Measurements from ENCODE around the gene SPATA3. TPM values are rescaled to one million over a fixed set of nuclear protein-coding genes. Genes with fewer than 3 reads are reported as not detected.

Gene SPATA3
- polyA plus RNA-seq, 3 donors = not detected

DNA sequence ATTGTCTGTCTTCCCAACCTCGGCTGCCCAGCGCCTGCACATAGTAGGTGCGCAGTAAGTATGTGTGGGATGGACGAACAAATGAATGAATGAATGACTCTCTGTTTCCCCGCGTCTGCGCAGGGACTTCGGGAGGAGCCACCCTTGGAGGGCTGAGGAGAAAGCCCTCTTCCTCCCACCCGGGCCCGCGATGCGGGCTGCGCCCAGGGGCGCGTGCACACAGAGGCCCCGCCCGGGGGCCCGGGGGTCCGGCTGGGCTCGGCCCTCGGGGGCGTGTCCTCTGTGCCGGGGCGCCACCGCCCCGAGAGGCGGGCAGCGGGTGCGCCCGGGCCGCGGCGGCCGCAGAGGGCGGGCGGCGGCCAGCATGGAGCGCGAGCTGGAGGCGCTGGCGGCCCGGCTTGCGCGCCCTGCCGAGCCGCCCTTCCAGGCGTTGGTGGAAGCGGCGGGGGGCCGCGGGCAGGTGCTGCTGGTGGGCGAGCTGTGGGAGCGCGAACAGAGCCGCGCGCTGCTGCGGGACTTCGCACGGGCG, 41.3 kb downstream of the SPATA3 start, which contains the start of gene C2orf72:
TSS of gene C2orf72 (plus strand) at position 322 of the 529 bp plus-strand sequence. CDS start at position 365, 43 bp downstream.
- no peaks in the 10 kb centered on the region for H3K36me3 Mint-ChIP-seq
- H3K4me1 Mint-ChIP-seq = peaks cover 4% of the 10 kb centered on the region
- no peak within 1 kb of the TSS for H2AFZ ChIP-seq (ENCODE audit: insufficient read depth, low read depth, low read length, poor library complexity, severe bottlenecking)
- H3K79me2 ChIP-seq (ENCODE audit: insufficient read depth, low read length) = no peaks in the 10 kb centered on the region
- H3K4me1 ChIP-seq (ENCODE audit: control insufficient read depth in 1 of 2, insufficient read depth in 2 of 2, low read length in 2 of 2) = peaks cover 0 to 2% of the 10 kb centered on the region in 2 donors
- peaks cover 36 to 56% of the 10 kb centered on the region in 2 donors for H3K27me3 ChIP-seq (ENCODE audit: control insufficient read depth in 2 of 2, insufficient read depth in 2 of 2, low read length in 2 of 2)
- no peak within 1 kb of the TSS for H3K4me3 ChIP-seq (replicated peaks in 1 of 3; ENCODE audit: low read depth in 2 of 3, low read length in 3 of 3)
- H3K27ac ChIP-seq (ENCODE audit: low read depth in 1 of 2, low read length in 2 of 2) = no peak within 1 kb of the TSS
- peak within 1 kb of the TSS; percentile 24 to 89 for H3K4me3 Mint-ChIP-seq
- peaks cover 0 to 10% (median 2%) of the 10 kb centered on the region in 7 donors for H3K9me3 Mint-ChIP-seq
- no peak for DNase-seq
- no peak within 1 kb of the TSS for H3K9ac ChIP-seq (ENCODE audit: insufficient read depth, low read length, poor library complexity, severe bottlenecking)
- peaks cover 0 to 19% of the 10 kb centered on the region in 2 donors for H3K9me3 ChIP-seq (replicated peaks in 1 of 2; ENCODE audit: control insufficient read depth in 1 of 2, insufficient read depth in 1 of 2, low read length in 2 of 2)
- no peaks in the 10 kb centered on the region for H3K36me3 ChIP-seq (replicated peaks in 1 of 2; ENCODE audit: control insufficient read depth in 1 of 2, insufficient read depth in 2 of 2, low read length in 2 of 2)
- under 1% methylated on average over 52 of the region's 61 CpGs for WGBS (ENCODE audit: insufficient coverage)
- H3K4me2 ChIP-seq (replicated peaks; ENCODE audit: extremely low read depth, low read length, poor library complexity, severe bottlenecking) = no peak within 1 kb of the TSS
- no peak within 1 kb of the TSS for H3K27ac Mint-ChIP-seq
- TF ChIP-seq, protein P1, sequence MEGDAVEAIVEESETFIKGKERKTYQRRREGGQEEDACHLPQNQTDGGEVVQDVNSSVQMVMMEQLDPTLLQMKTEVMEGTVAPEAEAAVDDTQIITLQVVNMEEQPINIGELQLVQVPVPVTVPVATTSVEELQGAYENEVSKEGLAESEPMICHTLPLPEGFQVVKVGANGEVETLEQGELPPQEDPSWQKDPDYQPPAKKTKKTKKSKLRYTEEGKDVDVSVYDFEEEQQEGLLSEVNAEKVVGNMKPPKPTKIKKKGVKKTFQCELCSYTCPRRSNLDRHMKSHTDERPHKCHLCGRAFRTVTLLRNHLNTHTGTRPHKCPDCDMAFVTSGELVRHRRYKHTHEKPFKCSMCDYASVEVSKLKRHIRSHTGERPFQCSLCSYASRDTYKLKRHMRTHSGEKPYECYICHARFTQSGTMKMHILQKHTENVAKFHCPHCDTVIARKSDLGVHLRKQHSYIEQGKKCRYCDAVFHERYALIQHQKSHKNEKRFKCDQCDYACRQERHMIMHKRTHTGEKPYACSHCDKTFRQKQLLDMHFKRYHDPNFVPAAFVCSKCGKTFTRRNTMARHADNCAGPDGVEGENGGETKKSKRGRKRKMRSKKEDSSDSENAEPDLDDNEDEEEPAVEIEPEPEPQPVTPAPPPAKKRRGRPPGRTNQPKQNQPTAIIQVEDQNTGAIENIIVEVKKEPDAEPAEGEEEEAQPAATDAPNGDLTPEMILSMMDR (IDR thresholded peaks at IDR 0.05) = no peak
- H4K20me1 ChIP-seq (ENCODE audit: insufficient read depth, low read length) = no peaks in the 10 kb centered on the region
- intact Hi-C loops (cut with micrococcal nuclease) = no loop called here
- H3K27me3 Mint-ChIP-seq (ENCODE audit: low read depth in 3 of 3) = peaks cover 52 to 77% (median 67%) of the 10 kb centered on the region in 3 donors

GRCh38 chr2:231037731-231038482, 42.0 kb downstream of the SPATA3 start:
- Histone ChIP-seq H4K20me1 (ENCODE audit: insufficient read depth, low read length) (no peaks in the 10 kb centered on the region), H3K27ac (ENCODE audit: low read depth in 1 of 2, low read length in 2 of 2) (no peak overlapping the region), H3K79me2 (ENCODE audit: insufficient read depth, low read length) (no peaks in the 10 kb centered on the region), H3K36me3 (replicated peaks in 1 of 2; ENCODE audit: control insufficient read depth in 1 of 2, insufficient read depth in 2 of 2, low read length in 2 of 2) (no peaks in the 10 kb centered on the region), H3K27me3 (ENCODE audit: control insufficient read depth in 2 of 2, insufficient read depth in 2 of 2, low read length in 2 of 2) (peaks cover 36 to 56% of the 10 kb centered on the region in 2 donors), H3K9ac (ENCODE audit: insufficient read depth, low read length, poor library complexity, severe bottlenecking) (no peak overlapping the region), H2AFZ (ENCODE audit: insufficient read depth, low read depth, low read length, poor library complexity, severe bottlenecking) (no peak overlapping the region), H3K4me2 (replicated peaks; ENCODE audit: extremely low read depth, low read length, poor library complexity, severe bottlenecking) (no peak overlapping the region), H3K4me3 (replicated peaks in 1 of 3; ENCODE audit: low read depth in 2 of 3, low read length in 3 of 3) (no peak overlapping the region), H3K4me1 (ENCODE audit: control insufficient read depth in 1 of 2, insufficient read depth in 2 of 2, low read length in 2 of 2) (peaks cover 0 to 2% of the 10 kb centered on the region in 2 donors), H3K9me3 (replicated peaks in 1 of 2; ENCODE audit: control insufficient read depth in 1 of 2, insufficient read depth in 1 of 2, low read length in 2 of 2) (peaks cover 0 to 19% of the 10 kb centered on the region in 2 donors)
- Mint-ChIP-seq H3K27ac (no peak overlapping the region), H3K27me3 (ENCODE audit: low read depth in 3 of 3) (peaks cover 52 to 75% (median 68%) of the 10 kb centered on the region in 3 donors), H3K4me1 (peaks cover 4% of the 10 kb centered on the region), H3K4me3 (peak overlapping the region in 1 of 2 donors; percentile 59), H3K36me3 (no peaks in the 10 kb centered on the region), H3K9me3 (peaks cover 0 to 10% (median 2%) of the 10 kb centered on the region in 7 donors)
- intact Hi-C loops (cut with micrococcal nuclease) = no loop called here
- TF ChIP-seq, protein P1 (IDR thresholded peaks at IDR 0.05) = no peak
- WGBS (ENCODE audit: insufficient coverage) = 1% methylated on average over 104 of the region's 104 CpGs
- DNase-seq = no peak

Measured in CD14-positive monocyte (primary cell).